NAMALWA (cell line): ENCODE data around the gene TRAP1.
"Not testable (repeated sequence)": the region's sequence is repeated elsewhere in the genome, so short reads cannot be mapped to it uniquely, and the experiment has no call there.

Experiments
- DNase-seq: peaks from one replicate; pipeline ENCODE4 v3.0.0-alpha.2; 2015; ENCODE audit warnings: low spot score

TRAP1 gene

DNA sequence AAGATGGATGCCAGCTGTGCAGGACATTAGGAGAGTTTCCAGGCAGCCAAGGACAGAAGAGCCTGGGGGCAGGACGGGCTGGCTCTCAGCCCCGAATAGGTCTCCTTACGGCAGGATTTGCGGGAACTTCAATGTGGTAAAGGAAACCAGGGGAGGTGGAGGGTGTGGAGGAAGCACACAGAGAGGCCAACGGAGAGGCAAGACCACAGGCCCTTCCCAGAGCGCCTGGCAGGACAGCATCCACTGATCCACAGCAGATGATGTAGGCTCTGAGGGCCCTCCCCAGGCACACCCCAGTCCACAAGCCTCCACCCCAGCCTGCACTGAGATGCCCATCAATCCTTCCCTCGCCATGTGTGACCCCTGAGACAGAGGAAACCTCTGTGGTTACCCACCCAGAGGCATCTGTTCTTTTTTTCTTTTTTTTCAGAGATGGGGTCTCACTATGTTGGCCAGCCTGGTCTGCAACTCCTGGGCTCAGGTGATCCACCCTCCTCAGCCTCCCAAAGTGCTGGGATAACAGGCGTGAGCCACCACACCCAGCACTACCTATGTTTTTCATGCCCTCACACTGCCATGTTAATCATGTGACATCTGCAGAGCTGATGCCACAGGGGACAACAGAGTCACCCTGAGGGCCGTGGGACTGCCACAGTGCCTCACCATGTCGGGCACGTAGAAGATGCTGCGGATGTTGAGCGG, 43.5 kb downstream of the TRAP1 start:
- DNase-seq: no peak

DNA sequence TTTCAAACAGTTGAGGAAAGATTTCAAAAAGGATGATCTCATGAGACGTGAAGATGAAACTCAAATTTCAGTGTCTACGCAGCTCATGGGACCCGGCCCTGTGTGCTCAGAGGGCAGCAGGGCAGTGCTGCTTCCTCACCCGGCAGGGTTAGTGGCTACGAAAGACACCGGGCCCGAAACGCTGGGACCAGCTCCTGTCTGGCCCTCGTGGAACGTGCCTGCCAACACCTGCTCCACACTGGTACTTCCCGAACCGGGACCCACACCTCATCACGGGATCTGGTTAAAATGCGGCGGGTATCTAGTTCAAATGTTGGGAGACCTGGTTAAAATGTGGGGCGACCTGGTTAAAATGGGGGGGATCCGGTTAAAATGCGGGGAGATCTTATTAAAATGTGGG, 44.1 kb downstream of the TRAP1 start:
- DNase-seq: no peak

DNA sequence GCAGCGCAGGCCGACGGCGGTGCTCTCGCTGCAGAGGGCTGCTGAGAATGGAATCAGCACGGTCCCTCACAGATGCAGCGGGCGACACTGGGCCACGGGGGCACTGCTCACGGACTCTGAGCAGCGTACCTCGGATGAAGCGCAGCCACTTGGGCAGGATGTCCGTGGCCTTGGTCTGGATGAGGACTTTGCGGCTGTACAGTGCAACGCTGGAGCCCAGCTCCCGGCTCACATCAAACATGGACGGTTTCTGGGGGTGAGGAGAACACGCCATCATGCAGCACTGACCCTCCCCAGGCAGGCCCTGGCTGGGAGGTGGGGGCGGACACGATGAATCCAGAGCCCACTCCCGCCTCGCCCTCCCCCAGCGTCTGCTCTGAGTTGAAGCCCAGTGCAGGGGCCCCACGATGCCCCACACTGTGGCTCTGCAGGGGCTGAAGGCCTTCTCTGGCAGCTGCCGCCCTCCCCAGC, 44.7 kb downstream of the TRAP1 start:
- DNase-seq: no peak

DNA sequence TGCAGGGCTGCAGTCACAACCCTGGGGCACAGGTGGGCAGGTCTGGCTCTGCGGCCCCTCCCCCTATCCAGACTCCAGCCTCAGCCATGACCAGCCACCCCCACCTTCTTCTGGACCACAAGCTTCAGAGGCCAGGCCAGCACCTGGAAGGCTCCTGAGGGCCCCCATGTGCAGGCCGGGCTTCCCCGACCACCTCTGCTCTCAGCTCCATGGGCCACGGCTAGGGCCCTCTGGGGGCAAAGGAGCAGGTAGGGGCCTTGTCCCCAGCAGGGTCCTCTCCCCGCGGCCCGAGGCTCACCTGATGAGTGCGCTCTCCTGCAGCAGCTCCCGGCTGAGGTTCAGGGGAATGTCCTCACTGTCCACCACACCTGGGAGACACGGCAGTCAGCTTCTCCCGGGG, 45.9 kb downstream of the TRAP1 start:
- no peak for DNase-seq

DNA sequence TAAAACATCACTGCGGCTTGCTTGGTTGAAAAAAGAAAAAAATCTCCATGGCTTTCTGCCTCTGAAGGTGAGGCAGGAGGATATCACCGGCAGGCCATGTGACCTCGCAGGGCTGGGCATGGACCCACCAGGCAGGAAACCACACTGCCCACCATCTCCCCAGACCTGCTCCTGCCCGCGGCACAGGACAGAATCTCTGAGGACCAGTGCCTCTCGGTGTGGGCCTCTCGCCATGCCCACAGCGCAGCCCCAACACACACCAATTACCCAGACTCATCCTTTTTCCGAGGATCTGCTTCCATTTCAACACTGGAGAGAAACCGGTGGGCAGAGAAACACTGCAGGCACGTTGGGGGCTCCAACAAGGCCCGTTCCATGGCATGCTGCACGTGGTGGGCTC, 46.6 kb downstream of the TRAP1 start:
- no peak for DNase-seq

DNA sequence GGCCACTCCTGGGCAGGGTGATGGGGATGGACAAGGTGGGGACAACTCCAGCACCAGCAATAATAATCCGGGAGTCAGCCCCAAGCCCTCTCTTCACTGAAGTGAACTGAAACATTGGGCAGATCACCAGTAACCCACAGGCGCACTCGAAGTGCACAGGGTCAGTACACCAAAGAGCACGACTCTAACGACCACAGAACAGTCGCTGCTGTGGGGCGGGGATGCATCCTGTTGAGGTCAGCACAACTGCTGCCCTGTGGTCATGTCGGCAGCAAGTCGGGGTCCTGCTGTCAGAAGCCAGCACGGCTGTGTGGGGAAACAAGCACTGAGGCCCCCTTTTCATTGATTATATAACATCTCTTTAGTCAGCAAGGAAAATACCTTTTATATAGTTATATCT, 48.2 kb downstream of the TRAP1 start:
- DNase-seq: no peak

DNA sequence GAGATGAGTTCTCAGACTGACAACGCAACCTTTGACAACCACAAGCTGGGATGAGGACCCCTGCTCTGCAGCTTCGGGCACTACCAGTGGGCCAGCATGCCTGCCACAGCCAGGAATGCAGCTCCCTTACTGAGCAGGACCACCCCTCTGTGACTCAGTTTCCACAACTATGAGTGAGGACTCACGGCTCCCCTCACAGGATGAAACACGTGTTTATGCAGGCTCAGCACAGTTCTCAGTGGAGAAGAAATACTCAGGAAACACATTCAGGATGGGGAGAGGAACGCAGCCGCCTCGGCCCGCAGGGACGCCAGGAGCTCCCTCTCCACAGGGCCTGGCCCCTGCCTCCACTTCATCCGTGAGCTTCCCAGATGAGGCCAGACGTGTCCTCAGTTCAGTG, 48.7 kb downstream of the TRAP1 start:
- no peak for DNase-seq

DNA sequence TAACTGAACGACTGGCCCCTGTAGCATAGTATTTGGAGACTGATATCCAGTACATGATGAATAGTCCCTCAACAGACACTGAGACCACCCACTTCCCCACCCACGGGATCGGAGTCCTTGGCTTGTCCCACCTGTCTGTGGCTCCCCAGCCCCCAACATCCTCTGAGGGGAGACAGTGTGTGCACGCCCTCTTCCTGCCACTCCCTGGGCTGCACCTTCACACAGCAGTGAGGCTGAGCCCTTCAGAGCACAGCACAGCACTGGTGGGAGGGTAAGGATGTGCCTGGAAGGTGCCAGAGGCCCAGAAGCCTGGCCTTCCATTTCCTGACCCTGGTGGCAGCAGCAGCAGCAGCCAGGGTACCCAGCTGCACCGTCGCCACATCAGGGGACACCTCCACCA, 51.8 kb downstream of the TRAP1 start:
- no peak for DNase-seq

DNA sequence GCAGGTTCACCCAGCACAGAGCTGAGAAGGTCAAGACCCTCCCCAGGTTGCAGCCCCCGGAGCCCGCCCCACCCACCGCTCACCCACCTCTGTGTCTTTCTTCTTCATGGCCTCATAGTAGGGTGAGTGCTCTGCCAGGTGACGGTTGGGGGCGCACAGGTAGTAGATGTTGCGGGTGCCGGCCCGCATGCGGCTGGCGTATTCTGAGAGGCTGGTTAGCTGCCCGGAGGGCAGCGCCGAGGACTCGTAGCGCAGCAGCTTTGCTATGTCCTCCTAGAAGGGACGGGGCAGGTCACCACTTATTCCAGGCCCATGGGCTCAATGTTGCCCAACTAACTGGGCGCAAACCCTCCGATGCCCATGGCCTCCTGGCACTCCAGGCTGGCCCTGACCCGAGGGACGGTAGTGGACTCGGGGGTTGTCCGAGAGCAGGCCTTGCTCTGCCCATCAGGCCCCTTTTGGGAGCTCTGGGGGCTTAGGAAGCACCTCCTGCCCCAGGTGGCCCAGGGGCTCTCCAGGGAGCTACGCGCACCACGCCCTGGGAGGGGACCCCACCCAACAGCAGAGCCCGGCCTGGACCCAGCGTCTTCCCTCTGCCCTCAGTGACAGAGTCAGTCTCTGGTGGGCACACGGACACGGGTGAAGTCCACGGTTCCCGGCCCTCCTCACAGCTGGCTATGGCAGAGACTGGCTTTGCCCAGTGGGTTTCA, 53.0 kb downstream of the TRAP1 start:
- DNase-seq: no peak

DNA sequence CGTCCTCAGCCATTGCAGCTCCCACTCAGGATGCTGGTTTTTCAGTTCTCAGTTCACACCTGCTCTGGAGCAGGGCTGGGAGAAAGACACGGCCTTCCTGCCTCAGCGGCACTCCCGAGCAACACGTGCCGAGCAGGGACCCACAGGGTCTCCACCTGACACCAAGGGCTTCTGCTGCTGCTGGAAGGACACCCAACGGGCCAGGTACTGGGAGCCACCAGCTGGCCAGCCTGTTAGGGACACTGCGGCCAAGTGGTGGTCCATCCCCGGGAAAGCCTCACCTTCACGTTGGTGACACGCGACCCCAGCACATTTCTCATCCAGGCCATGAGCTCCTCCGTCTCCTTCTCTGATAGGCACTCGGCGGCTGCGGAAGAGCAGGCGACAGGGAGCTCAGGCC, 54.7 kb downstream of the TRAP1 start:
- DNase-seq: no peak

DNA sequence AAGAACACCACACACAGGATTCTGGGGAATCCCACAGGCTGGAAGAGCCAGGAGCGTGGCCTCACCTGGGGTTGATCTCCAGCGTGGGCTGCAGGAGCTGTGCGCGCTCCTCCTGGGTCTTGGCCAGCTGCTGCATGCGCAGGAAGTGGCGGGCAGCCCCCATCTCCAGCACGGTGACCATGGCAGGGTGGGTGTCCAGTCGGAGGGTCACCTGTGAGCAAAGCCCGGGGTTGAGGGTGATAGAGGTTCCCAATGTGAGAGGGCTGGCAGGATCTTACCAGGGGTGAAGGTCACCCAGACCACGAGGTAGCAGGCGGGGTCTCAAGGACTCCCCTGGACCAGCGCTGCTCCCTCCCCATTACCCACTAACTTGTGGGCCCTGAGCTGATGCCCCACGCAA, 55.4 kb downstream of the TRAP1 start:
- DNase-seq: no peak

DNA sequence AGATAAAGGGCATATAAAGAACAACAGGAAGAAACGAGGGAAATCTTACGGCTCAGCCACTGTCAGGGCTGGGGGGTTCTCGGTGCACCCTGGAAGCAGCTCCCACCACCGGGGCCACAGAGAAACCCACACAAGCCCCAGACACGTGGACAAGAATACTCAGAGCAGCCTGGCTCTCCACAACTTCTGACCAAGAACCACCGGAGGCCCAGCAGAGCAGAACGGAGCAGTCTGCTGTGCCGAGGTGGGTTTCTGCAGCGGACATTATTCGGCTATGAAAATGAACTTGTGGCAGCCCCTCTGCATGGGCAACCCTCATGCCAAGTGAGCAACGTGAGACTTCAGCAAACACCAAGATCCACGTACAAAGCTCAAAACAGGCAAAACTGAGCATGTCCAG, 56.0 kb downstream of the TRAP1 start:
- no peak for DNase-seq

DNA sequence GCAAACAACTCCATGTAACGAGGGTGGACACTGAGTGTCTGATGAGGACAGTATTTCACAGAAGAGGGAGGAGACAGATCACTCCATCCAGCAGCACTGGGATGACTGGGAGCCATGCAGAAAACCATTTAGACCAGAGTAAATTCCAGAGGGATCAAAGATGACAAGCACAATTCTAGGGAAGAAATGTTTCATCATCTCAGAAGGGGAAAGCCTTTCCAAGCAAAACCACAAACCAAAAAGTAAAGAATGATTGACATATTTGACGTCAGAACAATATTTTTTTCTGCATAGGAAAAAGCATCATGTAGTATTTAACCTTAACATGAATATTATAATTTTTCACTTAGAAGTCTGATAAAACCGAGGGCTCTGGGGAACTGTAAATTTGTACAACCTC, 58.1 kb downstream of the TRAP1 start:
- DNase-seq: no peak

DNA sequence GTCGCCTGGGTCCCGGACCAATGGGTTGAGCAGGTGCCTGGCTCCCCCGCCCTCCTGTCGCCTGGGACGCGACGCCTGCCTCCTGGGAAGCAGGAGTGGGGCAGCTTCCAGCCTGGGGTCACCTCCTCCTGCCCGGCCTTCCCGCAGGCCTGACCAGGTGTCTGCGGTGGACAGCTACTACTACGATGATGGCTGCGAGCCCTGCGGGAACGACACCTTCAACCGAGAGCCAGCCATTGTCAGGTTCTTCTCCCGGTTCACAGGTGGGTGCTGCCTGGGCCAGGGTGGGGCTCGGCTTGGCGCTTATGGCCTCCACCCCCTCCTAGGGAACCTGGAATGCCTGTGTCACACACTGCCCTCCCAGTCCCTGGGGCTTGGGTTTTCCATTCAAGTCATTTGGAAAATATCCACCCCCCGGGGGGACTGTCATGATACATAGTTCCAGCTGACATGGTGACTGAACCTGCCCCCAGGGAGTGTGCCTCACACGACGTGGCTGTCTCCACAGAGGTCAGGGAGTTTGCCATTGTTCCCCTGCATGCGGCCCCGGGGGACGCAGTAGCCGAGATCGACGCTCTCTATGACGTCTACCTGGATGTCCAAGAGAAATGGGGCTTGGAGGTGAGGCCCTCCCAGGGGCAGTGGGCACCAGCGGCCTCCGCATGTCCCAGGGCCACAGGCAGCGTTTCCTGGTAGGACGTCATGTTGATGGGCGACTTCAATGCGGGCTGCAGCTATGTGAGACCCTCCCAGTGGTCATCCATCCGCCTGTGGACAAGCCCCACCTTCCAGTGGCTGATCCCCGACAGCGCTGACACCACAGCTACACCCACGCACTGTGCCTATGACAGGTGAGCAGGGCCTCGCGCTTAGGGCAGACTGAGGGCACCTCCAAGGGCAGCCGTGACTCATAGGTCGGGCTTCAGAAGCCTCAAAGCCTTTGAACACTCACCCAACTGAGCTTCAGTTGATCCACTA, 60.5 kb downstream of the TRAP1 start:
- no peak for DNase-seq

DNA sequence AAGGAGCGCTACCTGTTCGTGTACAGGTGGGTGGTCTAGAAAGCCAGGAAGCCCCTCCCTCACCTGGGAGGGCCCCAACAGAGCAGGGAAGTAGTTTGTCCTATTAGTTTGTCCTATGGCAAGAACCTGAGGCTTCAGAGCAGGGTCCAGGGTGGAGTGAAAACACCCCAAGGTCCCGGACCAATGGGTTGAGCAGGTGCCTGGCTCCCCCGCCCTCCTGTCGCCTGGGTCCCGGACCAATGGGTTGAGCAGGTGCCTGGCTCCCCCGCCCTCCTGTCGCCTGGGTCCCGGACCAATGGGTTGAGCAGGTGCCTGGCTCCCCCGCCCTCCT, 61.2 kb downstream of the TRAP1 start:
- DNase-seq: not testable (repeated sequence)

DNA sequence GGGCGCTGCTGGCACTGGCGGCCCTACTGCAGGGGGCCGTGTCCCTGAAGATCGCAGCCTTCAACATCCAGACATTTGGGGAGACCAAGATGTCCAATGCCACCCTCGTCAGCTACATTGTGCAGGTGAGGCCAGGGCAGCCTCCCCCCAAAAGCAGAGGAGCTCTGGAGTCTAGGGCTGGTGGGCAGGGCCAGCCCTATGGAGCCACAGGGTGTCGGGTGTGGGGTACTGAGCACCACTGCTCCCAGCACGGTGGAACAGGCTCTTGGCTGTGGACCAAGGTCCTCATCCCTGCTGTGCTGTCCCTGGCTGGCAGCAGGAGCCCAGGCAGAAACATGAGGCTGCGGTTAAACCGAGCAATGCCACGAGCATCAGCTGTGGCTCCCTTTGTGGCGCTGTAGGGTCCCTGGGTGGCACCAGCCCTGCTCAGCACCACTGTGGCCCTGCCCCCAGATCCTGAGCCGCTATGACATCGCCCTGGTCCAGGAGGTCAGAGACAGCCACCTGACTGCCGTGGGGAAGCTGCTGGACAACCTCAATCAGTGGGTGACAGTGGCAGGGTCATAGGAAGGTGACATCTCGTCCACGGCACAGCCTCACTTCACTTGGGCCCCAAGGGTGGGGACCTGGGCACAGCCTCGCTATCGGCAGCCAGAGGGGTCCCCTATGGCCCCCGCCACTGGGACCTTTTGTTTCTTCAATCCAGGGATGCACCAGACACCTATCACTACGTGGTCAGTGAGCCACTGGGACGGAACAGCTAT, 61.7 kb downstream of the TRAP1 start:
- DNase-seq: no peak

DNA sequence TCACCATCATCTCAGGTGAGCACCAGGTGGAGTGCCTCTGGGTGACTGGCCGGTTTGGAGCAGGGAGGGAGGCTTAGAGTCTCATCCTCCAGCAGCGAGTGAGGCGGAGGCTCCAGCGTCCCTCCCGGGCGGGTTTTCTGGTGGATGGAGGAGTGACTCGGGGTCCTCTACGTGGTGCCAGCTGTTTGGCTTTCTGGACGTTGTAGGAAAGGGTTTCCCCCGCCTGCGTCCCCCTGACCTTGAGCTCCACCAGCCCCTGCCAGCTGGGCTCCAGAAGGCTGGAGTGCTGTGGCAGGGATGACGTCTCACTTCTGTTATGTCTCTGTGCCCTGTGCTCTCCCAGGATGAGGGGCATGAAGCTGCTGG, 62.3 kb downstream of the TRAP1 start:
- no peak for DNase-seq

DNA sequence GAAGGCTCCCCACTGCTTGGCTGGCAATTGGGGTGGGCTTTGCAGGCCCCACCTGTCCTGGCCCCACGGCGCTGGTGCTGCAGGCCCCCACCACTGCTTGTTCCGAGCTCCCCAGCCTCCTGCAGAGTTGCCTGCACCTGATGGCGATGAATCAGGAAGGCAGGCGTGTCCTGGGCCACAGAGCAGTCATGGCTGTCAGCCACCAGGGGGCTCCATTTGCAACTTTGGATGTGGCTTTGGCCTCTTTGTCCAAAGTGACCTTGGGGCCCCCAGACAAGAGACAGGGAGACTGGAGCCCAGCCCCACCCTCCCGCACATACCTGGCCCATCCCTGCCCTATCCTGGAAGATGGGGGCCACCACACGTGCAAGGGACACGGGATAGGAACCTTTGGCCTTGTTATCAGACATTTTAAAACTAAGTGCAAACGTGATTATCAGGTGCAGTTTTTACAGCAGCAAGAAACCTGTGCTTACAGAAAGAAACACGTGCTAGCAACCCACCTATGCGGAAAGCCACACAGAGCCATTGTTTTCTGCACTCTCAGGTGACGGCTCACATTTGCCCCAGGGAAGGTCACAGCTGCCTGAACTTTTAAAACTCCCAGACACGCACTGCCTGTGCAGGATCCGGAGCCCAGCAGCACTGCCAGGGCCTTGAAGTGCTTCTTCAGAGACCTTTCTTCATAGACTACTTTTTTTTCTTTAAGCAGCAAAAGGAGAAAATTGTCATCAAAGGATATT, 62.9 kb downstream of the TRAP1 start, which contains the start of gene DNASE1:
Gene DNASE1 (plus strand): TSS at position 443 of the 743 bp plus-strand sequence. CDS start 683 bp downstream, outside the sequence.
- DNase-seq: peak; percentile 89

DNA sequence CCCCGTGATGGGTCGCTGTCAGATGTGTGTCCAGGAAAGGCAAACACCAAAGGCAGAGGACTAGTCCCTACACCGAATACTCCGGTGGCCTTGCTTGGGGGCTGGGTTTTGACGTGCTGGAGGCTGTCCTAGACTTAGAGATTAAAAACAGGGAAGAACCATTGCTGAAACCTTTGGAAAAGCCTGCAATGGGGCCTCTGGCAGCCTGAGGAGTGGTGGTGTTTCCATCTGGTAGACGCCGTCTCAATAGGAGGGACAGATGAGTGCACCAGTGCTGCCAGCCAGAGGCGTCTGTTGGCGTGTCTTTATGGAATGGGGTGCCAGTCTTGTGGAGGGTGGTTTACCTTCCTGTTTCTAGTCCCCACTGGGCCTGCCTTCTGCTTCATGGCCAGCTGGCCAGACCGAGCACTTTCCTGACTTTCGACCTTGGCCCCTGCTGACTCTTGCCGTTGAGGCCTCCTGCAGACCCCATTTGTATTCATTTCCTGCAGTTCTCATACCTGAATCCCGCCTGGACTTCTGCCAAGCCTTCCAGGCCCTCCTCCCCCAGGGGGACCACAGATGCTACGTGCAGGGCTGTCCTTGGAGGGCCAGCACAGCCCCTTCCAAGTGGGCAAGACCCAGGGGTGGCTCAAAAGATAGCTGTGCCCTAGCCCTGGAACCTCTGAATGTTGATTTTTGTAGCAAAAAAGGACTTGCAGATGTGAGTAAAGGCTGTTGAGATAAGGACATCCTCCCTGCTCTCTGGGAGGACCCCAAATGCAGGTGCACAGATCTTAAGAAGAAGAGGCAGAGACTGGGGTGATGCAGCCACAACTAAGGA, 64.7 kb downstream of the TRAP1 start:
- DNase-seq: no peak
